HG03432 (cell line): ENCODE measurements around the gene KRT6A.
"Not testable (repeated sequence)": the region's sequence is repeated elsewhere in the genome, so short reads cannot be mapped to it uniquely, and the experiment has no call there.

ENCODE experiments used
- ATAC-seq: cut with Tn5 transposase; IDR thresholded peaks from one replicate; pipeline ENCODE4 v1.9.1; 2021; ENCODE audit warnings: mild to moderate bottlenecking, moderate library complexity; ENCODE audit not compliant: unreplicated experiment

The KRT6A gene

DNA sequence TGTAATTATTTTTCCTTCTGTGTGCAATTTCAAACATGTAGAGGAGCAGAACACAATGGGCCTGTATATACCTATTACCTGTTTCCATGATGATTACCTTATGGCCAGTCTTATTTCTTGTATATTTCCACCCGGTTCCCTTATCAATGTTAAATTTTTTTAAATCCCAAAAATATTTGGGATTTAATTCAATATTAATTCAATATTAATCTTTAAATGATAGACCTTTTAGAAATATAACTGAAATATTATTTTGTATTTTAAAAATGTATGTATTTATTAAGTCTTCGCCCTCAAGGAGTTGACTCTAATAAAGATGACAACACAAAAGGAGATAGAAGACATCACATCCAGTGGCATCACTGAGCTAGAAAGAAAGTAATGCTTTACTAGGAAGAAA, 18.8 kb downstream of the KRT6A start:
- no peak for ATAC-seq

DNA sequence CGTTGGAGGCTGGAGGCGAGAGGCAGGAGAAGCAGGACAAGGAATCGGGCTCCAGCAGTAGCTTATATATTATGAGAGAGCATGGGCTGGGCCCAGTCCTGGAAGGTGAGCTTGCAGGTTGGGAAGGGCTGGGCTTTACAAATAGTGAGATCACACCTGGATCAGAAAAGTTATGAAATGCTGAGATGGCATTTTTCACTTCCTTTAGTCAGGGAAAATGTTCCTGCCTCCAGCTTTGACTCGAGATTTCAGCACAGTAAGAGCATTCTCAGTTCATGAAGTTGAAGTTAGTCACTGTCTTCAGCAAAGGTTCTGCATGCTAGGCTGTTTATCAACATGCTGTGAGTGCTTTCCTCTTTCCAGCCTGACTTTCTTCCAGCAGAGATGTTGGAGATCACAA, 19.3 kb downstream of the KRT6A start, which contains the start of gene KRT6C:
Gene KRT6C (minus strand): TSS at position 38 of the 400 bp plus-strand sequence. CDS start 68 bp downstream, outside the sequence.
- ATAC-seq, result no peak

DNA sequence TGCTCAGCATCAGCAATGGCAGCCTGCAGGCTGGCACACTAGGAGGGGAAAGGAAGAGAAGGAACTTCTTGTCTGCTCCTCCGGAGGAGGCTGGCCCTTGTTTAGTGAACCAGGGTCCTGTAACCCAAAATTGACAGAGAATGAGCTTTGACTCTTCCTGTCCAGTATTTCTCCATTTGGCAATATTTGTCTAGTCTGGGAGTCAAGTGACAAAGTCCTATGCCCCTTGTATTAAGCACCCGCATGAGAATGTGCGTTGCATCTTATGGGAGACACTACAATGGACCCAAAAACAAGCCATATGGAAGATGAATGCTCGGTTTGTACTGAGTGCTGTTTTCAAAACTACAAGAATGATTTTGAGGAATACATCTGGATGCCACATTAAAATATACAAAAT, 23.2 kb downstream of the KRT6A start:
- no peak for ATAC-seq

DNA sequence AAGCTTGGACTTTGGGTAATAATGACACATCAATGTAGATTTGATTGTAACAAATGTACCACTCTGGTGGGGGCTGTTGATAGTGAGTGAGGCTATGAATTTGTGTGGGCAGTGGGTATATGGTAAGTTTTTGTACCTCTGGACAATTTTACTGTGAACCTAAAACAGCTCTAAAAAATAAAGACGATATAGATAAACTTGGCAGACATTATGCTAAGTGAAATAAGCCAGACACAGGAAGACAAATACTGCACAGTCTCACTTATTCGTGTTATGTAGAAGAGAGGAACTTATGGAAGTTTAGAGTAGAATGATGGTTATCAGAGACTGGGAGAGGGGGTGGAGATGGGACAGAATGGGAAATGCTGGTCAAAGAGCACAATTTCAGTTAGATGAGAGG, 28.2 kb downstream of the KRT6A start:
- no peak for ATAC-seq

DNA sequence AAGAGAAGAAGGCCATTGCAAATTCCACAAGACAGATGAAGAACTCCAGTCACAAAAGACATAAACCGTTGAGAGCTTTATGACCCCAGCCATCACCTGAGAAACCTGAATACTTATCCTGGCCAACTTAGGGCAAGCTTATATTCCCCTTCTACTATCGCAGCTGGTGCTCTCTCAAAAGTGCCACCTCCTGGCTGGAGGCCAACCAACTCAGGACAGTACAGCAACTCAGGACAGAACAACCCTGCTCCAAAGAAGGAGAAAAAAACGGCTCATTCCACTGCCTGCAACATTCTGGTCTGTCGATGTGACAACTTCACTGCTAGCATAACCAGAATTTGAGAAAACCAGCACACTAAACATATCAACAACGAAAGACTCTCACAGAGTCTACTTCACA, 31.4 kb downstream of the KRT6A start:
- ATAC-seq, result no peak

DNA sequence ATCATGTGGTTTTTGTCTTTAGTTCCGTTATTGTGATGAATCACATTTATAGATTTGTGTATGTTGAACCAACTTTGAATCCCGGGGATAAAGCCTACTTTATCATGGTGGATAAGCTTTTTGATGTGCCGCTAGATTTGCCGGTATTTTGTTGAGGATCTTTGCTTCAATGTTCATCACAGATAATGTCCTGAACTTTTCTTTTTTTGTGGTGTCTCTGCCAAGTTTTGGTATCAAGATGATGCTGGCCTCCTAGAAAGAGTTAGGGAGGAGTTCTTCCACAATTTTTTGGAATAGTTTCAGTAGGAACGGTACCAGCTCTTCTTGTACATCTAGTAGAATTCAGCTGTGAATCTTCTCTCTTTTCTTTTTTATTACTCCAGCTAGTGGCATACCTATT, 34.2 kb downstream of the KRT6A start:
- ATAC-seq, result no peak

DNA sequence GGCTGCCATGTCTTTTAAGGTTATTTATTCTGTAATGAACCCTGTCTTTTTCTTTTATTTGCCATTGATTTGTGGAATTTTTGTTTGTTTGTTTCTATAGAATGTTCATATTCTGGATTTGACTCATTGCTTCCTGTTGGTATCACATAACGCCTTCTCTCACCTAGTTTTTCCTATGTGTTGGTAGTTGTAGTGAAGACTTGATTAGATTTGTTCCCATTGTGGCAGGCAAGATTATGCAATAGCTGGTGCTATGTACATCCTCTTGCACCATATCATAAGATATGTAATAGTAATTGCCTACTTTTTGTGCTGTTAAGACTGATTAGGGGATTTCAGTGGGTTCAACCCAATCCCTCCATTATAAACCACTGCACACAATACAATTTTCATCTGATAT, 37.2 kb downstream of the KRT6A start:
- no peak for ATAC-seq

DNA sequence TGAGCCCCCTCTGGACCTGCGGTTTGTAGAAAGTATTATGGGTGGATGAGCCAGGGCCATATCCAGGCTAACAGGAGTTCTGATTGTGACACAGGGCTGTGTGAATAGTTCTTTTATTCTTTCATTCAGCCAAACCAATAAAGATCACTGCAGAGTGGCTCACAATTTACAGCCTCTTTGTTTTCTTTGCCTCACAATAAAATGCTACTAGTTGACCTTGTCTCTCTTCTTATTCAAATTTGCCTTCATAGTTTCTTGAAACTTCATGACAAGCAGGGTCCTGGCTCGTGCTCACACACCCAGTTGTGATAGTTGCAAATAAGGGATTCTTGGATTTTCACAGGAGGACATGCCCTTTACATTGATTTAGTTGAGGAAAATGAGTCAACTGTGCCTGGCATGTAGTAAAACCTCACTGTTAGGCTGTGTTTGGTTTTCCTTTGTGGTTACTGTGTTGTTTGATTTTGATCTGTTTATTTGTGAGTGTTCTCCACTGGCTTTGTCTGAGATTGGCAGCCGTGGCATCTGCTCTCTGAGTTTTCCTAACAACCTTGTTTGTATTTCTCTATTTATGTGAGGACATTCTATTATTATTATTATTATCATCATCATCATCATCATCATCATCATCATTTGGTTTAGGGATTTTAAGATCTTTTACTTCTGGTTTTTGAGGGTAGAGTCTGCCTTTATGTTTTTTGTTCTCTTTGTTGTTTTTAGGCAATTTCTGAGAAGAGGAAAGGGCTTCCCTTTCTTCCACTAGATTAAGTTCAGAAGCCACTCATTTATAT, 38.5 kb downstream of the KRT6A start:
- no peak for ATAC-seq

DNA sequence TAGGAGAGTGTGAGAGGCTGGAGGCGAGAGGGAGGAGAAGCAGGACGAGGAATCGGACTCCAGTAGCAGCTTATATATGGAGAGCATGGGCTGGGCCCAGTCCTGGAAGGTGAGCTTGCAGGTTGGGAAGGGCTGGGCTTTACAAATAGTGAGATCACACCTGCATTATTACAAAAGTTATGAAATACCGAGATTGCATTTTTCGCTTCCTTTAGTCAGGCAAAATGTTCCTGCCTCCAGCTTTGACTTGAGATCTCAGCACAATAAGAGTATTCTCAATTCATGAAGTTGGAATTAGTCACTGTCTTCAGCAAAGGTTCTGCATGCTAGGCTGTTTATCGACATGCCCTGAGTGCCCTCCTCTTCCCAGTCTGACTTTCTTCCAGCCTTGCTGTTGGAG, 41.0 kb downstream of the KRT6A start, which contains the start of gene KRT6B:
Gene KRT6B (minus strand): TSS at position 46 of the 400 bp plus-strand sequence. CDS start 68 bp downstream, outside the sequence.
- no peak for ATAC-seq

DNA sequence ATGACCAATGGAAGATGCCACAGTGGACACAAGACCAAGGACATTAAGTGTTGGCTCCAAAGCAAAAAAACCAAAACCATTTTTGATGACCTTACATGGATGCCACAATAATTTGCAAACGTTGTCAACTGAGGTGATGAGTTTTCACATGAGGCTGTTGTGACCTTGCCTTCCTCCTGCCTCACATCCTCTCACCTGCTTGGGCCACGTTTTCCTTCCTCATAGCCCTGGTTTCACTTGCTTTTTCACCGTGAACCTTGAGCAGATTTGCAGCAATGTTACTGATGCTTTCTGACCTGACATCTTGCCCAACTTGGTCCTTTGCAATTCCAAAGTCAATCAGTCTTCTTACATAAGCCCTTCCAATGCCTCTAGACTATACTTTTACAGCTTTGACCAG, 44.8 kb downstream of the KRT6A start:
- no peak for ATAC-seq

DNA sequence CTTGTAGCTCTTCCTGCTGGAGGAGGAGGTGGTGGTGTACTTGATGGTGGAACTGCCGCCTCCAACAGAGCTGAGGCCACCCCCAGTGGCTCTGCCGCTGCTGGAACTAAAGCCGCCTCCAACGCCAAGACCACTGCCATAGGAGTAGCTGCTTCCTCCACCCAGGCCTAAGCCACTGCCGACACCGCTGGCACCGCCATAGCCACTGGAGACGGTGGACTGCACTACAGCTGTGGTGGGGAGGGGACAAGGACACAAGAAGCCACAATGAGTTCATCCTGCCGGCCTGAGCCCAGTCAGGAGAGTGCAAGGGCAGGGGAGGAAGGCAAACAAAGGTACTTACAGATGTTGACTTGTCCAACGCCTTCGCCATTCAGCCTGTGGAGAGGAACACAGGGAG, 45.9 kb downstream of the KRT6A start:
- not testable (repeated sequence) for ATAC-seq

DNA sequence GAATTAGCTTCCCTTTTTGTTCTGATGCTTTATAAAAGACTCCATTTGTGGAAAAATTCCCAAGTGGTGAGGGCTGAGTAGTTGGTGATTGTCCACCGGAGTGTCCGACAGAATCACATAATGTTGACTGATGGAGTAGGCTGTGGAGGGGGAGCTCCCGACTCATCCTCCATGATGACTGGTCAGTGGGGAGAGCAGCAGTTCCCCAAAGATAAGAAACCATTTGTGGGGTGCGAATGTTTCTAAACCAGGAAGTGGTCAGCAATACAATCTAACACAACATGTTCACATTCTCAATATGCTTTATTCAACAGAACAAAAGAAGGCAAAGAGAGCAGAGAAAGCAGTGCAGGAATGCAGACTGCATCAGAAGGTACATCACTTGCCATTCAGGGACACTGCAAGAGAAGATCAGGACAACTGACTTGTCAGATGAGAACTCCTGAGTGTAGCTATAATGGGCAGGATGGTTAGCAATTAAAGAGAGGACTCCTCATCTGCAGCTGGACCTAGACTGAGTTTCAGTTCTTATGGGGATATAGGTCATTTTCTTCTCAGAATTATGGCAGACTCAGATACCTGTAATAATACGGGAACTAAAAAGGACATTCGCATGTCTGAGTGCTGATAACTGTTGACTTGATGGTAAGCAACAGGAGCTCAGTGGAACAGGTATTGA, 46.6 kb downstream of the KRT6A start:
- ATAC-seq, result no peak

DNA sequence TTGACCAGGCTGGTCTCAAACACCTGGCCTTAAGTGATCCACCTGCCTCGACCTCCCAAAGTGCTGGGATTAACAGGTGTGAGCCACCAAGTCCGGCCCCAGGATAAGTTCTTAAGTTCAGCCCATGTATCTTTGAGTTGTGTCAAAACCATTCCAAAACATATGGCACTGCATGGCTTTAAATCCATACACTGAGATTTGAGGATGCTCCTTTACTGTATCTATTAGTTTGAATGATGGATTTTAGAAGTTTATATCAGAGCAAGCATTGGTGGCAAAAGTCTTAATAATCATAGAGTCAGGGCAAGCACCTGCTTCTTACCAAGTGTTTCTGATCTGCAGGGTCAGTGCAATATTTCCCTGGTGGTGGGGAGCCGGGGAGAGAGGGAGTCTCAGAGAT, 47.2 kb downstream of the KRT6A start:
- ATAC-seq, result no peak

DNA sequence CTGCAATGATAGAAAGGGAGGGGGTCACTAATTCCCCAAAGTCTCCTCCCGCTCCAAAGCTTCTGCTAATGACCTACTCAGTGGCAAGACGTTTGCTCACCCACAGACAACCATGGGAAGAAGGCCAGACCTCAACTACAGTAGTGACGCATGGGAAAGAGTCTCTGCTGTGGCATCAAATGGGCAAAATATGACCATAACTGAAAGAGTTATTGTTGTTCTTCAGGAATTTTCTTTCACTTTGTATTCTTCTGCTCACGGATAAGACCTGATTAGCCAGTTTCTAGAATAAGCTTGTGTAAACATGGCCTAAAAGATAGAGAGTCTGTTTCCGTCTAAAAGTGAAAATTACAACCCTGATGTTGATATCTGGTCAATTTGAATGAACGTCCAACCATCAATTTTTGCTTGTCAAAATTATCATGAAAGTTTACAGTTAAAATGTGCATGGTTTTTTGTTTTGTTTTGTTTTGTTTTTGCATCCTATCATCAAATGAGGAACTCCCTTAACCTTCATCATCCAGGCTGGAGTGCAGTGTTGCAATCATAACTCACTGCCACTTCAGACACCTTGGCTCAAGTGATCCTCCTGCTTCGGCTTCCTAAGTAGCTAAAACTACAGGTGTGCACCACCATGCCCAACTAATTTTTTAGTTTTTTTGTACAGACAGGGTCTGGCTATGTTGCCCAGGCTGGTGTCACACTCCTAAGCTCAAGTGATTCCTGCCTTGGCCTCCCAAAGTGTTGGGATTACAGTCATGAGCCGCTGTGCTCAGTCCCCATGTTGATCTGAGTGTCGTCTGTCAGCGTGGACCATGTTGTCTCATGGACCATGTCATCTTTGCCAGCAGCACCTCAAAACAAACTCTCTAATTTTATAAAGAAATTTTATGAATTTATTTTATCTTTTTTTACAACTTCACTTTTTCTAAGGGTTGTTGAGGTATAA, 48.1 kb downstream of the KRT6A start:
- no peak for ATAC-seq

DNA sequence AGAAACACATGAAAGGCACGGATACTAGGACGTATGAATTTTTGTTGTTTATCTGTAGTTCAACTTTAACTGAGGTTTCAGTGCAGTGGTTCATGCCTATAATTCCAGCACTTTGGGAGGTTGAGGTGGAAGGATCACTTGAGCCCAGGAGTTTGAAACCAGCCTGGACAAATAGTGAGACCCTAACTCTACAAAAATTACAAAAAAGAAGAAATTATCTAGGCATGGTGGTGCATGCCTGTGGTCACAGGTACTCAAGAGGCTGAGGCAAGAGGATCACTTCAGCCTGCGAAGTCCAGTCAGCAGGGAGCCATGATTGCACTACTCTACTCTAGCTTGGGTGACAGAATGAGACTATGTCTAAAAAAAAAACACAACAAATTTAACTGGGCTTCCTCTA, 49.1 kb downstream of the KRT6A start:
- ATAC-seq, result no peak

DNA sequence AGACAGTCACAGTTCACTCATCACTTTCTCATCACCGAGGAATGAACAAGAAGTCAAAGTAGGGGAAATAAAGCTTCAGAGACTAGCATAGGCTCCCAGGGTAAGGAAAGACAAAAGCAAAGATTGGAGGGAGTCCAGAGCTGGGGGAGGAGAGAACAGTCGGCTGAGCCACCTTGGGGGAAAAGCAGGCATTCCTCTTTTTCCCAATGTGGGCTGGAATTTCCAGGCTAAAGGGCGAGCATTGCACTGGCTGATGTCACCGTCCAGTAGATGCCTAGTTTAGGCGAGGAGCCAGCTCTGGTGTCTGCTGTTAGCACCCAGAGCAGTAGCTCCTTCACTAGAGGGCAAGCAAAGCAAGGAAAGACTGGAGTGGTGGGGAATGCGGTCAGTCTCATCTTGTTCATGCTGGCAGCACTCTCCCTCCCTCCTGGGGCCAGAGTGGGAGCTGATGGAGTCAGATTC, 50.4 kb downstream of the KRT6A start:
- ATAC-seq, result no peak

DNA sequence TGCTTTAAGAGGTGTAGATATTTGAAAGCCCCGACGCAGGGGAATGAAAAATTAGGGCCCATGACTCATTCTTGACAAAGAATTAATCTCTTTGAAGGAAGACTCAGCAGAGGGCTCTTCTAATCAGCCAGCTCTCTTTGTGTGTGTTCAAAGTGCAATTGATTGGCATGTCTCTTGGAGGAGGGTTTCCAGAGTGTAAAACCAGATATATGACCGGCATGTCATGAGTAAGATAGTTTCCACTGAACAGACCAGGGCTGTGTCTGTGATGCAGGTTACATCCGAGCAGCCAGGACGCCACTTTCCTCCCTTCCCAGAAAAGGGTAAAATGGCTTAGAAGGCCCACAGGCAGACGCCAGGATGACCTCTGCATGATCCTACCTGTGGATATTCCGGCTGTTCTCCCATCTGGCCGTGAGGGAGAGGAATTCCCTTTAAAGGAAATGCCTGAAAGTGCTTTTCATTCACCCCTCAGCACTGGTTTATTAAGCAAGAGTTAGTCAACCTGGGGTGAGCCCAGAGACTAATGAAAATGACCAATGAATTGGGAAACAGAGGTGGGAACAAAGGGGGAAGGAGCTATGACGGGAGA, 51.6 kb downstream of the KRT6A start:
- ATAC-seq, result no peak

DNA sequence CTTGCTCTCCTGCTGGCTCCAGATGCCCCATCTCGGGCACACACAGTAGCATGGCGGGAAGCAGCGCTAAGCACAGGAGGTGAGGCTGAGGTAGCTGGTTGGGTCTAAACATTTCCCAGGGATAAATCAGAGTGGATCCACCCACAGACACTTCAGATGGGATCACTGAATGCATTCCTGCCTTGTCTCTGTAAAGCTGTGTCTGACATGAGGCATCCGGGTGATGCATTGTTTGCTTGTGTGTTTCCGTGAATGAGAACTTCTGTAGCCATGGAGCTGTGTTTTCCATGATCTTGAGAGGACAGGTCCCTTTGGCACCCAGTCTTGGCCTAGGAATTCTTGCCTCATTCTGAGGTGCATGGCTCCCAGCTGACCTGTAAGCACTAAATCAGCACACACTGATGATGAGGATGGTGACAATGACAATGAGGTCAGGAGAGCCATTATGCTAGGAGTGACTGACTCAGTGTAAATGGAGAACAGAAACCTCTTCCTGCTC, 52.2 kb downstream of the KRT6A start:
- ATAC-seq, result no peak

DNA sequence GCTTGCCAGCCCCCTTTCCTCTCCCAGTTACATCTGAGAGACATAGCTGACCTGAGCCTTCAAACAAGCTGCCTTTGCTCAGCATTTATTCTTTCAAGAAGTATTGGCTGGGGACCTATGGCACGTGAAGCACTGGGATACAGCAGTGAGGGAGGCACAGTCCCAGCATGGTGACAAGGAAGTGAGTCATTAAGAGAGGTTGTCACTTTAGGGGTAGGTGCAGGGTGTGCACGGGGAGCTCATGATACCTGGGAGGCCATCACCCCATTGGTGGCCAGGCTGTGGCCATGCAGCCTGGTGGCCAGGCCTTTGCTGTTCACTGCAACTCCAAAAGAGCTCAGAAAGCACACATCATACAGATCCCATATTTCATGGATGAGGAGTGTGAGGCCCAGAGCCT, 53.2 kb downstream of the KRT6A start:
- ATAC-seq, result no peak

DNA sequence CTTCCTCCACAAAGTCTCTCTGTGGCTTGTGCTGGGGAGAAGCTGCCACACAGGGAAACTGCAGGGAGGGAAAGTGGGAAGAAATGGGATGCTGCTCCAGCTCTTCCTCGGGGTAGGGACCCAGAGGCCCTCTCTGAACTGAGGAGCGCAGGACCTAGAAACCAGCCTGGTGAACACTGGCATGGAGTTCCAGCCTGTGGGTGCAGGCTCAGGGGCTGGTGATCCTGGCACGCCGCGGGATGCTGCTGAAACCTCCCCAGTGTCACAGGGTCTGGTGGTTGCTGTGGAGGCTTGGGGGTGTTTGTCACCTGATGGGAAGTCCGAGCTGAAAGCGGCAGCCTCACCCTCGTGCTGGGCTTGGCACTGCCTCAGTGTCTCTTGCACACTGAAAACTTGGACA, 53.6 kb downstream of the KRT6A start:
- no peak for ATAC-seq
